DND-41 (cell line): Measurements from ENCODE around the gene LHPP.
A peak's percentile ranks its signal among the peaks of the same experiment; 100 is the strongest.

Experiments
- ATAC-seq: fragments of 200-7000 bp; cut with Tn5 transposase; 3 replicates; pipeline ENCODE4 v1.9.1; 2021; ENCODE audit warnings: low read depth; ENCODE audit not compliant: insufficient read depth
- DNase-seq: peaks from one replicate; pipeline ENCODE4 v3.0.0-alpha.2; 2020
- H2AFZ ChIP-seq: 2 replicates; pipeline ENCODE4 v1.6.0; 2012; ENCODE audit warnings: low read depth, low read length
- H3K27ac ChIP-seq: 2 replicates; pipeline ENCODE4 v1.5.1; 2012; ENCODE audit warnings: low read length, inconsistent platforms
- H3K27me3 ChIP-seq: fragments of 200-600 bp; sonication (generic); 2 replicates; pipeline ENCODE4 v1.6.0; 2012; ENCODE audit warnings: low read length, mild to moderate bottlenecking, inconsistent platforms; ENCODE audit not compliant: insufficient read depth, poor library complexity
- H3K36me3 ChIP-seq: 2 replicates; pipeline ENCODE4 v1.5.1; 2012; ENCODE audit warnings: low read length, inconsistent platforms; ENCODE audit not compliant: insufficient read depth
- H3K4me1 ChIP-seq: 2 replicates; pipeline ENCODE4 v1.5.1; 2012; ENCODE audit warnings: mild to moderate bottlenecking, low read length; ENCODE audit not compliant: insufficient read depth
- H3K4me2 ChIP-seq: 2 replicates; pipeline ENCODE4 v1.6.0; 2012; ENCODE audit warnings: mild to moderate bottlenecking, moderate library complexity, low read length, inconsistent platforms; ENCODE audit not compliant: insufficient read depth
- H3K4me3 ChIP-seq, 2 experiments: fragments of 200-600 bp in 1 of 2; shearing (Covaris generic) in 1 of 2; 2 replicates each; pipeline ENCODE4 v1.5.1; 2012 to 2016; ENCODE audit warnings: inconsistent platforms in 2 of 2, low read length in 2 of 2, mild to moderate bottlenecking in 2 of 2, low read depth in 1 of 2, moderate library complexity in 1 of 2
- H3K79me2 ChIP-seq: 2 replicates; pipeline ENCODE4 v1.6.0; 2012; ENCODE audit warnings: low read length, inconsistent platforms; ENCODE audit not compliant: insufficient read depth
- H3K9ac ChIP-seq: 2 replicates; pipeline ENCODE4 v1.6.0; 2012; ENCODE audit warnings: low read depth, mild to moderate bottlenecking, inconsistent platforms, low read length, moderate library complexity
- H3K9me3 ChIP-seq: 2 replicates; pipeline ENCODE4 v1.5.1; 2012; ENCODE audit warnings: low read length, moderate library complexity, mild to moderate bottlenecking, inconsistent platforms; ENCODE audit not compliant: insufficient read depth, severe bottlenecking
- H4K20me1 ChIP-seq: 2 replicates; pipeline ENCODE4 v1.6.0; 2012; ENCODE audit warnings: low read length; ENCODE audit not compliant: insufficient read depth
- EZH2 ChIP-seq: IDR thresholded peaks from 3 replicates; pipeline ENCODE4 v1.6.1; 2012; ENCODE audit warnings: borderline replicate concordance, low read depth, mild to moderate bottlenecking, moderate library complexity, low read length, inconsistent platforms; ENCODE audit not compliant: severe bottlenecking
- TF ChIP-seq, protein P1 (sequence below): IDR thresholded peaks from 2 replicates; pipeline ENCODE4 v1.5.1; 2012; ENCODE audit warnings: borderline replicate concordance, low read length, moderate library complexity, mild to moderate bottlenecking; ENCODE audit not compliant: poor library complexity, severe bottlenecking; ENCODE audit errors: extremely low read depth

The LHPP gene

DNA sequence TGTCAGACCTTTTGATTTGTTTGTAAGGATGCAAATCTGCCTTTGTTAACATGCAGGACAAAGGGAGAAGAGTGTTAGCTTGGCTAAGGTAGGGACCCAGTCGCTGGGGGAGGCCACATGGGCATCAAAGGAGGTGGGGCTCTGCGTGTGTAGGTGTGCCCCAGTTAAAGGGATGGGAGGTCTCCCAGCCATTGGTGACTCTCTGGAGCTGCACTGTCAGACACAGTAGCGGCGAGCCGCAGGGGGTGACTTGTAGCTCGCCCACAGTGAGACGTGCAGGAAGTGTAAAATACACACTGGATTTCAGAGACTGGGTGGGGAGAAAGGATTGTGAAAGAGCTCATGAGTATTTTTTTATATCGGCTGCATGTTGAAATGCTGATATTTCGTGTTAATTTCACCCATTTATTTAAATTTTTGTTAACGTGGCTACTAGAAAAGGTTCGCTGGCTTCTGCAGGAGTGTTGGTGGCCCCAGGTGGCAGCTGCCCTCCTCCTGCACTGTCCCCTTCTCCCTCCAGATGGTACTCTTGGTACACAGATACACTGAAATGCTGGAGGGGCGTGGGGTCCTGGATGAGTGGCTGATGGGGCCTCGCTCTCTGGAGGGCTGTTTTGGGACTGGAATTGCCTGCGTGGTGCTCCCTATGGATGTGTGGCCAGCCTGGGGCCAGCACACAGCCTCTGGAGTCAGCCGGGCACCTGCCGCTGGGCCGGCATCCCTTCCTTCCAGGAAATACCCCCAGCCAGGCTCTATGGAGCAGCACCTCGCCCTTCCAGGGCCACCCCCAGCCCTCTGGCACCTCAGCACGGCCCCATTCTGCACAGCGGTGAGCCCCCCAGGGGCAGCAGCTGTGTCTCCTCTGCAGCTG, 59.2 kb downstream of the LHPP start:
- no peaks in the 10 kb centered on the region for H3K79me2 ChIP-seq
- H3K36me3 ChIP-seq = no peaks in the 10 kb centered on the region
- DNase-seq (no peak), ATAC-seq (peak; percentile 66; the same call in 2 of the 3 replicates)
- H3K27me3 ChIP-seq = no peaks in the 10 kb centered on the region
- H3K4me1 ChIP-seq = no peaks in the 10 kb centered on the region
- TF ChIP-seq, protein P1, sequence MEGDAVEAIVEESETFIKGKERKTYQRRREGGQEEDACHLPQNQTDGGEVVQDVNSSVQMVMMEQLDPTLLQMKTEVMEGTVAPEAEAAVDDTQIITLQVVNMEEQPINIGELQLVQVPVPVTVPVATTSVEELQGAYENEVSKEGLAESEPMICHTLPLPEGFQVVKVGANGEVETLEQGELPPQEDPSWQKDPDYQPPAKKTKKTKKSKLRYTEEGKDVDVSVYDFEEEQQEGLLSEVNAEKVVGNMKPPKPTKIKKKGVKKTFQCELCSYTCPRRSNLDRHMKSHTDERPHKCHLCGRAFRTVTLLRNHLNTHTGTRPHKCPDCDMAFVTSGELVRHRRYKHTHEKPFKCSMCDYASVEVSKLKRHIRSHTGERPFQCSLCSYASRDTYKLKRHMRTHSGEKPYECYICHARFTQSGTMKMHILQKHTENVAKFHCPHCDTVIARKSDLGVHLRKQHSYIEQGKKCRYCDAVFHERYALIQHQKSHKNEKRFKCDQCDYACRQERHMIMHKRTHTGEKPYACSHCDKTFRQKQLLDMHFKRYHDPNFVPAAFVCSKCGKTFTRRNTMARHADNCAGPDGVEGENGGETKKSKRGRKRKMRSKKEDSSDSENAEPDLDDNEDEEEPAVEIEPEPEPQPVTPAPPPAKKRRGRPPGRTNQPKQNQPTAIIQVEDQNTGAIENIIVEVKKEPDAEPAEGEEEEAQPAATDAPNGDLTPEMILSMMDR = peak; percentile 53
- TF ChIP-seq EZH2 = no peak
- H3K4me3 ChIP-seq = no peak overlapping the region
- no peaks in the 10 kb centered on the region for H3K9me3 ChIP-seq
- H4K20me1 ChIP-seq = no peaks in the 10 kb centered on the region; the same call in 1 of the 2 replicates
- no peak overlapping the region for H3K27ac ChIP-seq
- H3K4me2 ChIP-seq = no peak overlapping the region
- no peak overlapping the region for H3K9ac ChIP-seq
- no peak overlapping the region for H2AFZ ChIP-seq

DNA sequence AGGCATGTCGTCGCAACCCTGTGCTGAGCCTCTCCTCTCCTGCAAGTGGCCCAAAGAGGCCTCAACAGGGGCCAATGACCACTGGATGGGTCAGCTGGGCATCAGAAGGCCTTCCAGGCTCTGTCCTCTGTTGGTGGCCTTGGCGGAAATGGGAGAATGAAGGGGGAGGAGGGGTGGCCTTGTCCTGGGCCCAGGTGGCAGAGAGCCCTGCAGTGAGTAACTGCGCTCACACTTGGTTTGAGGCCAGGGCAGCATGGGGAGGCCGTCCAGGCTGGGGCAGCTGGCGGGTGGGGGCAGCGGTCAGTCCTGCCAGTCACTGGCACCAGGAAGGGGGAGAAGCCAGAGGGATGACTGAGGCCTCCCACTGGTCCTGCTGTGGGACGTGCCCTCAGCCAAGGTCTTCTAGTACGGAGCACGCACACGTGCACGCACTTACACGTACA, 59.8 kb downstream of the LHPP start:
- Histone ChIP-seq H3K36me3 (no peaks in the 10 kb centered on the region), H3K9ac (no peak overlapping the region), H4K20me1 (no peaks in the 10 kb centered on the region; the same call in 1 of the 2 replicates), H3K27me3 (no peaks in the 10 kb centered on the region), H3K9me3 (no peaks in the 10 kb centered on the region), H2AFZ (no peak overlapping the region), H3K79me2 (no peaks in the 10 kb centered on the region), H3K27ac (no peak overlapping the region), H3K4me1 (no peaks in the 10 kb centered on the region), H3K4me3 (no peak overlapping the region), H3K4me2 (no peak overlapping the region)
- DNase-seq (no peak), ATAC-seq (no peak)
- TF ChIP-seq EZH2 = no peak
- TF ChIP-seq, protein P1 = no peak

DNA sequence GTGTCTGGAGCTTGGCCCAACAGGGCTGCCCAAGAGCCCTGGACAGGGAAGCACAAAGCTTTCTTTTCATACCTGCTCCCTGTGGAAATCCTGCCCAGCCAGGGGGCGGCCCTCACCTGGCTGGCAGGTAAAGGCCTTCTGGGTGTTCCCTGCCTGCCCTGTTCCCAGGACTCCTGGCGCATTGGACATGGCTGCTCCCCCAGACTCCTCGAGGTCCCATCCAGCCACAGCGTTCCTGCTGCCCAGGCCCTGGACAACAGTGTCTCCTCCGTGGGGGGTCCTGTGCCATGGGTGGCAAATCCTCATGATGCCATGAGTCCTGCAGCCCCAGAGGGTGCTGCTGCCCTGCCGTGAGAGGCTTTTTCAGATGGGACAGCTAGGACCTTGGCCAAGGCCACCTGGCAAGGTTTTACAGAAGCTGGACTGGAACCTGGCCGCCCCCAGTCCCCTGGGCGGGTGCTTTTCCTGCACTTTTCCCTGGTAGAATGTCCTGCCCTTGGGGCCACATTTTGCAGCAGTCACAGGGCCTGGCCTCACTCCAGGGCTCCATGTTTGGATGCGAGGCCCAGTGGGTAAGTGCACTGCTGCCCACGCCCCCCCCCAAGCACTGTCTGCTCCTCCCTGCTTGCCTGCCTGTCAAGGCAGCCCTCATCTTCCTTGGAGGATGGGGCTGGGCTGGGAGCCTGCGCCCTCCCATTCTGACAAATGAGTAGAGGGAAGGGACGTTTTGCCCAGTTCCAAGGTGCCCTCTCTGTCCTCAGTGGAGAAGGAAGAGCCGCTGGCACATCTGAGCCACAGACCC, 60.7 kb downstream of the LHPP start:
- DNase-seq (no peak), ATAC-seq (no peak)
- H3K4me2 ChIP-seq = no peak overlapping the region
- H3K4me3 ChIP-seq = no peak overlapping the region
- H3K9me3 ChIP-seq = no peaks in the 10 kb centered on the region
- no peaks in the 10 kb centered on the region for H3K4me1 ChIP-seq
- H3K27me3 ChIP-seq = no peaks in the 10 kb centered on the region
- no peaks in the 10 kb centered on the region; the same call in 1 of the 2 replicates for H4K20me1 ChIP-seq
- TF ChIP-seq EZH2 = no peak
- TF ChIP-seq, protein P1 = no peak
- H3K27ac ChIP-seq = no peak overlapping the region
- H3K36me3 ChIP-seq = no peaks in the 10 kb centered on the region
- H3K9ac ChIP-seq = no peak overlapping the region
- H2AFZ ChIP-seq = no peak overlapping the region
- no peaks in the 10 kb centered on the region for H3K79me2 ChIP-seq
